GM12891 (cell line): Measurements from ENCODE around the gene POLR1H.
A peak's percentile ranks its signal among the peaks of the same experiment; 100 is the strongest.

Source experiments
- DNase-seq: peaks from one replicate; pipeline ENCODE4 v3.0.0; 2011; ENCODE audit warnings: low spot score; ENCODE audit not compliant: insufficient read length
- FAIRE-seq: peaks from 2 replicates; lab custom pipeline; 2011; peaks lifted over from hg19 to GRCh38; lab: Jason Lieb, UNC
- PAX5 ChIP-seq: IDR thresholded peaks from 2 replicates; pipeline ENCODE4 v1.6.1; 2011; ENCODE audit warnings: low read length, moderate library complexity, mild to moderate bottlenecking; ENCODE audit not compliant: insufficient read depth, severe bottlenecking
- POLR2A ChIP-seq: IDR thresholded peaks from 2 replicates; pipeline ENCODE4 v1.6.1; 2011; ENCODE audit warnings: low read depth, low read length, control low read depth
- POLR2AphosphoS5 ChIP-seq: IDR thresholded peaks from 2 replicates; pipeline ENCODE4 v1.6.1; 2011; ENCODE audit warnings: low read depth, low read length, control low read depth
- POU2F2 ChIP-seq: IDR thresholded peaks from 2 replicates; pipeline ENCODE4 v1.6.1; 2011; ENCODE audit warnings: low read depth, mild to moderate bottlenecking, control low read depth, low read length, moderate library complexity
- SPI1 ChIP-seq: IDR thresholded peaks from 2 replicates; pipeline ENCODE4 v1.6.1; 2011; ENCODE audit warnings: low read depth, low read length, control low read depth
- TAF1 ChIP-seq: IDR thresholded peaks from 2 replicates; pipeline ENCODE4 v1.6.1; 2011; ENCODE audit warnings: low read depth, low read length, control low read depth

POLR1H gene

DNA sequence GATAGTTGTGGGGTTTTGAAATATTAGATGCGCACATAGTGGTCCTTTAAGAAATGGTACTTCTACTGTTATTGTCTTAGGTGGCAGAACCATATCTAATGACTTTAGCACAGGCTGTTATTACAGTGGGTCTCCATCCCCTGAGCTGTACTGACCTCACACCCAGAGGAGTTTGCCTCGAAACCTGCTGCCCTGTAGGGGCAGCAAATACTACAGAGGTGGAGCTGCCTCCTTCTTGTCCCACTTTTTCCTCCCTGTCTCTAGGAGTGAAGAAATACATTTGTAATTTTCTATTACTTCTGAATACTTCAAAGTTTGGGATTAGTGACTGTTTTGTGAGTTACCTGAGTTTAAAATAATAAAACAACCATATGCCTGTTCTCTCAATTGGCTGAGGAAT, 43.6 kb downstream of the POLR1H start:
- no peak for DNase-seq
- TF ChIP-seq POU2F2, result no peak
- TF ChIP-seq SPI1, result no peak
- no peak for TF ChIP-seq POLR2AphosphoS5
- TF ChIP-seq TAF1, result no peak
- TF ChIP-seq POLR2A, result no peak
- no peak for TF ChIP-seq PAX5
- FAIRE-seq, result no peak

DNA sequence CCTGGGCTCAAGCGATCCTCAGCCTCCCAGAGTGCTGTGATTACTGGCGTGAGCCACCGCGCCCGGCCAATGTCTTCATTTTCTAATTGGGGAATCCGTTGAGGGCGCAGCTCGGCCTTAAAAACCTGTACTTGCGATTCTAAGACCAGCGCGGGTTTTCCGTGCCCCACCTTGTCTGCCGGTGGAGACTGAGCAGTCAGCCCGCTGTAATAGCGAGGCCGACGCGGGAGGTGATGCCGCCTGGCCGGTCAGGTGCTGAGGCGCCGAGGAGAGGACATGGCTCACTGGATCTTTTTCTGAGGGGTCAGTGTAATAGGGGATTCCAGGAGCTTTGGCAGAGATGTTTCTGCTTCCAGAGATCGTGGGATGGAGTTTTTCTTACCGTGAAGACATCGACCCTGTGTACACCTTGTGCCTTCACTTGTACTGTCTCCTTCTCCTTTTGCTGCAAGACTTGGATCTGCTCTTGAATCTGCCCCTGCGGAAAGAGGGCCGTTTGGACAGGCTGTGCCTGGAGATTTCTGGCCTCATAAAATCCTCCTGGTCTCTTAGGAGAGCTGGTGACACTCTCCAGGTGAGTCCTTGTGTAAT, 50.3 kb downstream of the POLR1H start:
- FAIRE-seq (no peak), DNase-seq (no peak)
- TF ChIP-seq SPI1 (no peak), TAF1 (no peak), POLR2A (no peak), POLR2AphosphoS5 (no peak)

DNA sequence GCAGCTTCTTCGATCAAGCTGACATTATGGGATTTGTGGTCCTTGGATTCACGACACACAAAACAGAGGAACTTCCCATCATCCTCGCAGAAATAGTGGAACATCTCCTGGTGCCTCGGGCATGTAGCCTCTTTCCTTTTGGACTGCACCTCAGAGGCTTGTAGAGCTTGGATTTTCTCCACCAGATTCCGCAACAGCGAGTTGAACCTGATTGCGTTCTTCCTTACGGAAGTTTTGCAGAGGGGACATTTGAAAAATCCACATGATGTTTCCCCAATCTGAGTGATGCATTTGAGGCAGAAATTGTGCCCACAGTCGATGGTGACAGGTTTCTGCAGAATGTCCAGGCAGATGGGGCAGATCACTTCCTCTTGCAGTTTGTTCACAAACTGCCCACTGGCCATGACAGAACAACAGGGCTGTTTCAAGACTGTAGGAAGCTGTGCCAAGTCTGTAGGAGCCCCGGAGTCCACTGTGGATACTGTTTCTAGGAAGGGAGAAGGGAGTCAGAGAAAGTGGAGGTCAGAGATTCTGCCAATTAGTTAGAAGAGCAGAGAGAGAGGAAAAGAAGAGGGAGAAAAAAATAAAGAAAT, 51.4 kb downstream of the POLR1H start:
- peak; percentile 16 for FAIRE-seq
- no peak for DNase-seq
- peak; percentile 61 for TF ChIP-seq SPI1
- TF ChIP-seq PAX5, result no peak
- TF ChIP-seq POLR2AphosphoS5, result no peak
- no peak for TF ChIP-seq TAF1
- no peak for TF ChIP-seq POLR2A

DNA sequence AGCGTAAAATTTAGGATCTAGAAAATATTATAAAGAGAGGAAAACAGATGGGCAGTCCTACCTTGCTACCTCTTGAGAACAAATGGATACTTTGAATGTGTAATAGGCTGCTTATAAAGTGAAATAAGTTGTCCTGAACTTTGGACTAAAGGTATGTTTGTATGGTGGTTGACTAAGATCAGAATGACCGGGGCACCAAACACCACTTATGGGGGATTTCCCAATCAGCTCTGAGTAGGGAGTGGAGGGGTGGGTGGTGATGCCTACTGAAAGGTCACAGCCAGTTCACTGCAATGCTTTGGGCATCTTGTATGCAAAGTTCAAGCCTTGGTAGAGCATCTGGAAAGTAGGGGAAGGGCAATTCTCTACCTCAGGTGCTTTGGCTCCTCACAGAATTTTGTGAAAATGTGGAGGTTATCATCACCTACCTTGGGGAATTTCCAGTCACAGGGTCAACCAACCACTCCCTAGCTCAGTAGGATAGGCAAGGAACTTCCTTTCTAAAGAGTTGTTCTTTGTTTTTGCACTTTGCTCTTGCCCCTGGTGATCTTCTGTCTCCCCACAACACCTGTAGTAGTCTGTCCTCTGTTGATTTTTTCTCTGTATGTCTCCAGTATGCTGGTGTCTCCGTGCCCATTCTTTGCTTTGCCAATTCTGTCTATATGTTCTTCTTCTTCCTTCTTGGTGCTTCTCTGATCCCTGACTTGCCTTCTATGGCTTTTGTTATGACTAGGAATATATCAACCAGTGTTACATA, 52.1 kb downstream of the POLR1H start, which contains the start of gene TRIM31:
TSS of gene TRIM31 (minus strand) at position 88 of the 757 bp plus-strand sequence. CDS start 285 bp downstream, outside the sequence.
- TF ChIP-seq TAF1 (no peak), POLR2AphosphoS5 (no peak), SPI1 (0 out of 2 replicates have a peak, but pooled peaks have one; percentile 2), POU2F2 (peak; percentile 74; the same call in 1 of the 2 replicates), POLR2A (no peak), PAX5 (no peak)
- FAIRE-seq, result peak; percentile 89

DNA sequence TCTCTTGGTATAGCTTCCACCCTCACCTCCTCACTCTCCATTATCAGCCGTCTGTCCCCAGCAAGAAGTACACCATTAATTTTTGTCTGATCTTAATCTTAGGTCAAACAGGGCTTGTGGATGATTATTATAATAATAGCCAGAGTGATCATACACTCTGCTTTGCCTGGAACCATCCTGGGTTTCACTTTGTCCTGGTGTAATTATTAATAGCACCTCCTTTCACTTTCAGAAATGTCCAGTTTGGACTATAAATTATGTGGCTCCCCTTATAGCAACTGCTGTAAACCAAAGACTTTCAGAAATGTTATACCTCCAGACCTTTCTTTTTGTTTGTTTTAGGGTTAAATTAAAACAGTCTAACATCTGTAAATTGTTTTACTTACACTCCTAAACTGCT, 52.8 kb downstream of the POLR1H start:
- FAIRE-seq (no peak), DNase-seq (no peak)
- TF ChIP-seq SPI1 (no peak), PAX5 (no peak), POLR2AphosphoS5 (no peak)

More for the DNA sequence above, 52.1 kb downstream of the POLR1H start, which contains the start of gene TRIM31:
- DNase-seq, result no peak
